Esophagus muscularis mucosa (tissue), 4 donors: ENCODE results near the gene C6orf136. TPM values are rescaled to one million over a fixed set of nuclear protein-coding genes. Genes with fewer than 3 reads are reported as not detected.
"Not testable (repeated sequence)": the region's sequence is repeated elsewhere in the genome, so short reads cannot be mapped to it uniquely, and the experiment has no call there.

ENCODE experiments used
- DNase-seq: peaks from one replicate; pipeline ENCODE4 v3.0.0-alpha.2; 2017; ENCODE audit errors: extremely low spot score
- H3K27ac ChIP-seq, 4 donors: fragments of 200-600 bp; sonication (generic); replicated peaks in 1 of 4; 1 replicate in 3 of 4; 2 replicates in 1 of 4; pipeline ENCODE4 v1.5.1; 2016 to 2019; ENCODE audit warnings: mild to moderate bottlenecking in 1 of 4
- H3K27me3 ChIP-seq, 4 donors: fragments of 200-600 bp; sonication (generic); one replicate each; pipeline versions ENCODE4 v1.5.1 to v1.6.0; 2016 to 2019
- H3K36me3 ChIP-seq, 4 donors: fragments of 200-600 bp; sonication (generic); one replicate each; pipeline ENCODE4 v1.5.1; 2016 to 2019
- H3K4me1 ChIP-seq, 4 donors: fragments of 200-600 bp; sonication (generic); one replicate each; pipeline ENCODE4 v1.5.1; 2016 to 2019
- H3K4me3 ChIP-seq, 4 donors: fragments of 200-600 bp; sonication (generic); 1 replicate in 2 of 4; 2 replicates in 2 of 4; pipeline ENCODE4 v1.5.1; 2016 to 2019; ENCODE audit warnings: mild to moderate bottlenecking in 4 of 4, moderate library complexity in 1 of 4
- H3K9me3 ChIP-seq, 4 donors: fragments of 200-600 bp; sonication (generic); 1 replicate in 3 of 4; 2 replicates in 1 of 4; pipeline ENCODE4 v1.5.1; 2016 to 2019
- CTCF ChIP-seq, 3 experiments: fragments of 200-600 bp in 2 of 3; fragments of 450-650 bp in 1 of 3; sonication (generic) in 2 of 3; IDR thresholded peaks; one replicate each; pipeline ENCODE4 v1.5.1; 2017 to 2019; ENCODE audit warnings: antibody characterized with exemption in 3 of 3, mild to moderate bottlenecking in 2 of 3, moderate library complexity in 1 of 3
- EP300 ChIP-seq: sonication (generic); formaldehyde crosslinking; IDR thresholded peaks from one replicate; pipeline ENCODE4 v1.6.1; 2017; ENCODE audit warnings: antibody characterized with exemption
- POLR2A ChIP-seq: fragments of 450-650 bp; IDR thresholded peaks from one replicate; pipeline ENCODE4 v1.6.1; 2017; ENCODE audit warnings: antibody characterized with exemption, moderate library complexity, mild to moderate bottlenecking, low read depth
- POLR2AphosphoS5 ChIP-seq, 2 donors: sonication (generic); formaldehyde crosslinking; IDR thresholded peaks; one replicate each; pipeline ENCODE4 v1.6.1; 2017; ENCODE audit warnings: antibody characterized with exemption in 2 of 2
- whole genome bisulfite sequencing: methylation state at CpG from one replicate; pipeline ENCODE4 v1.1.5; 2018; 5-methylcytosine and 5-hydroxymethylcytosine counted together
- intact Hi-C: fragments of 100-400 bp; cut with DNase I; formaldehyde crosslinking; loops from one replicate; pipeline ENCODE4 v1.15.1; 2023
- total RNA-seq, 4 donors: library from RNA; depleted of rRNA; stranded (reverse); fragments of >200 nt; gene quantifications; one replicate each; pipeline versions ENCODE4 v1.1.0 to v1.2.1, GENCODE V29; 2016

The C6orf136 gene
- total RNA-seq: 10 to 100 TPM in 3 of 4 donors, 1 to 10 TPM in 1; 8.0 to 28.2 (median 24.0) TPM

- DNase-seq: peak; percentile 96
- H3K36me3 ChIP-seq: peaks cover 12 to 63% (median 38%) of the 10 kb centered on the region in 4 donors
These were observed at the start of gene C6orf136 for GRCh38 chr6:30646450-30647241. Gene C6orf136, plus strand, starts transcription at chr6:30647133. Its CDS starts 99 bp downstream, at chr6:30647232.

GRCh38 chr6:30597315-30598144, 49.4 kb upstream of the C6orf136 start:
- 74% methylated on average over 15 of the region's 15 CpGs for WGBS
- not testable (repeated sequence) for H3K9me3 ChIP-seq, H3K27me3 ChIP-seq, H3K27ac ChIP-seq, H3K4me1 ChIP-seq, H3K4me3 ChIP-seq
- peaks cover 38 to 59% (median 44%) of the 10 kb centered on the region in 4 donors for H3K36me3 ChIP-seq
- peak; percentile 94 for DNase-seq
- intact Hi-C loops: loop anchor here (5.0 kb wide), 2 partner anchors 55 to 115 kb away; no protein-coding TSS in a partner anchor
- TF ChIP-seq CTCF (IDR thresholded peaks at IDR 0.05) (peak; percentile 68 to 83 (median 83)), POLR2AphosphoS5 (IDR thresholded peaks at IDR 0.05) (peak in 1 of 2 donors; percentile 43)

More at GRCh38 chr6:30646450-30647241, at the start of gene C6orf136:
- 11% methylated on average over 28 of the region's 37 CpGs for WGBS
- peaks cover 14 to 34% (median 25%) of the 10 kb centered on the region in 4 donors for H3K4me1 ChIP-seq
- peak within 1 kb of the TSS; percentile 93 to 99 (median 98) for H3K27ac ChIP-seq
- peak within 1 kb of the TSS; percentile 93 to 100 (median 100) for H3K4me3 ChIP-seq
- TF ChIP-seq POLR2AphosphoS5 (IDR thresholded peaks at IDR 0.05) (peak in 1 of 2 donors; percentile 73), CTCF (IDR thresholded peaks at IDR 0.05) (no peak)
- intact Hi-C loops: no loop called here
- no peaks in the 10 kb centered on the region for H3K9me3 ChIP-seq
- H3K27me3 ChIP-seq: no peaks in the 10 kb centered on the region

- intact Hi-C loops: loop anchor here (5.0 kb wide), 2 partner anchors 57 to 117 kb away; no protein-coding TSS in a partner anchor
- Histone ChIP-seq H3K9me3 (no peaks in the 10 kb centered on the region), H3K36me3 (peaks cover 44 to 60% (median 49%) of the 10 kb centered on the region in 4 donors), H3K4me1 (peaks cover 0 to 10% (median 2%) of the 10 kb centered on the region in 4 donors), H3K27me3 (no peaks in the 10 kb centered on the region), H3K27ac (no peak overlapping the region), H3K4me3 (no peak overlapping the region)
- WGBS: 71% methylated on average over 12 of the region's 12 CpGs
- DNase-seq: no peak
- TF ChIP-seq POLR2A: no peak
- TF ChIP-seq POLR2AphosphoS5 (IDR thresholded peaks at IDR 0.05): no peak
- TF ChIP-seq CTCF (IDR thresholded peaks at IDR 0.05): no peak
- TF ChIP-seq EP300: no peak
These were observed 47.9 kb upstream of the C6orf136 start for GRCh38 chr6:30598912-30599624.

- Histone ChIP-seq H3K36me3 (peaks cover 44 to 60% (median 49%) of the 10 kb centered on the region in 4 donors), H3K4me3 (no peak overlapping the region), H3K27ac (no peak overlapping the region), H3K4me1 (peaks cover 0 to 10% (median 2%) of the 10 kb centered on the region in 4 donors), H3K27me3 (no peaks in the 10 kb centered on the region), H3K9me3 (no peaks in the 10 kb centered on the region)
- no peak for DNase-seq
- TF ChIP-seq POLR2AphosphoS5 (IDR thresholded peaks at IDR 0.05) (no peak), POLR2A (no peak), CTCF (IDR thresholded peaks at IDR 0.05) (no peak), EP300 (no peak)
- intact Hi-C loops: loop anchor here (5.0 kb wide), 2 partner anchors 57 to 117 kb away; no protein-coding TSS in a partner anchor
- WGBS: 78% methylated on average over 13 of the region's 13 CpGs
These were observed 47.2 kb upstream of the C6orf136 start for GRCh38 chr6:30599625-30600324.
